K562 (cell line): ENCODE measurements around the gene DNAJB7.

ENCODE experiments used
- ATF3 ChIP-seq, 2 experiments: fragments of 450-650 bp in 1 of 2; sonication (generic) in 1 of 2; formaldehyde crosslinking in 1 of 2; IDR thresholded peaks in 1 of 2; conservative IDR thresholded peaks in 1 of 2; 2 replicates each; pipeline versions ENCODE4 v1.6.1 to v1.8.1; 2016 to 2023; ENCODE audit warnings: mild to moderate bottlenecking in 2 of 2, moderate library complexity in 2 of 2, inconsistent platforms in 1 of 2, missing genetic modification reagents in 1 of 2
- CEBPB ChIP-seq: fragments of 450-650 bp; IDR thresholded peaks from 2 replicates; pipeline ENCODE4 v1.6.1; 2016; ENCODE audit warnings: missing genetic modification characterization, missing compliant biosample characterization
- CTCF ChIP-seq, 3 experiments: IDR thresholded peaks in 2 of 3; conservative IDR thresholded peaks in 1 of 3; 2 replicates each; pipeline ENCODE4 v1.5.1; 2011 to 2012; ENCODE audit warnings: low read length in 3 of 3, mild to moderate bottlenecking in 3 of 3, control low read depth in 2 of 3, improper control_type of control experiment in 1 of 3, inconsistent platforms in 1 of 3, low read depth in 1 of 3, mixed read lengths in 1 of 3, moderate library complexity in 1 of 3; ENCODE audit not compliant: insufficient read depth in 2 of 3
- ELF1 ChIP-seq: fragments of 200-800 bp; sonication (Bioruptor generic); IDR thresholded peaks from 2 replicates; pipeline ENCODE4 v1.6.1; 2016; ENCODE audit warnings: missing genetic modification characterization, missing compliant biosample characterization
- ETV6 ChIP-seq, 3 experiments: fragments of 150-350 bp in 1 of 3; sonication (generic) in 1 of 3; formaldehyde crosslinking in 1 of 3; IDR thresholded peaks; 2 replicates each; pipeline versions ENCODE4 v1.6.1 to v1.8.0; 2014 to 2022; ENCODE audit warnings: borderline replicate concordance in 2 of 3, low read depth in 2 of 3, antibody characterized with exemption in 1 of 3, low read length in 1 of 3, mild to moderate bottlenecking in 1 of 3, missing genetic modification reagents in 1 of 3
- EZH2 ChIP-seq: IDR thresholded peaks from 2 replicates; pipeline ENCODE4 v1.6.1; 2012; ENCODE audit warnings: low read depth, mild to moderate bottlenecking, inconsistent platforms, low read length, borderline replicate concordance
- KLF1 ChIP-seq: fragments of 450-650 bp; IDR thresholded peaks from 2 replicates; pipeline ENCODE4 v1.6.1; 2016; ENCODE audit warnings: missing genetic modification characterization, missing compliant biosample characterization
- MCM2 ChIP-seq: fragments of 450-650 bp; IDR thresholded peaks from 2 replicates; pipeline ENCODE4 v1.6.1; 2017; ENCODE audit warnings: low read depth, mild to moderate bottlenecking
- NFATC3 ChIP-seq: fragments of 450-650 bp; IDR thresholded peaks from 2 replicates; pipeline ENCODE4 v1.6.1; 2017; ENCODE audit warnings: mild to moderate bottlenecking
- PHTF2 ChIP-seq: fragments of 250-450 bp; sonication (Bioruptor Pico); IDR thresholded peaks from 2 replicates; pipeline ENCODE4 v1.5.0; 2021; ENCODE audit warnings: mild to moderate bottlenecking
- SRSF7 ChIP-seq: fragments of 200-400 bp; formaldehyde crosslinking; optimal IDR thresholded peaks from 2 replicates; pipeline ENCODE3; 2017; ENCODE audit warnings: mild to moderate bottlenecking, low read depth, low read length
- TGIF2 ChIP-seq: sonication (generic); formaldehyde crosslinking; IDR thresholded peaks from 2 replicates; pipeline ENCODE4 v1.8.1; 2022; ENCODE audit warnings: mild to moderate bottlenecking, missing genetic modification reagents, moderate library complexity
- TF ChIP-seq, protein P1 (sequence below): fragments of 450-650 bp; IDR thresholded peaks from 2 replicates; pipeline ENCODE4 v1.7.1; 2018; ENCODE audit warnings: mild to moderate bottlenecking, low read depth; ENCODE audit not compliant: partially characterized antibody

DNA sequence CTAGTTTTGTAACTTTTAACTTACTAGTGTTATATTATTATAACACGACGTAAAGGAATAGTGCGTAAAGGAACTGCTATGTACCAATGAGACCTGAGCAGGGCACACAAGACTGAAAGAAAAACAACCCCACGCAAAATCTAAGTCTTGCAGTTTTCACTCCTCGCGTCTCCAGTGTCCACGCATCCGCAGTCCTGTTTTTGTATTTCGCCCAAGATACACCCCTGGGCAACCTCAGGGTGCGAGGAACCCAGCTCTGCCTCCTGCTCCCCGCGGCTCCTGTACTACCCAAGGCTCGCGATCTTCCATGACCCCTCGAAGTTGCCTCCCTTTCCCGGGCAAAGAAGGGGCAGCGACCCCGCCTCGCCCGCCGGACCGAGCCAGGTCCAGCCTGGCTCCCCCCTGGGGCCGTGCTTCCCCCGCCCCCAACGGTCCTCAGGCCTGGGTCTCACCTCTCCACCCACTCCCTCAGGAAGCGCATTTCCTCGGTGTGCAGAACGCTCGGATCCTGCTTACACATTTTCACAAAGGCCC lies 5.9 kb downstream of the DNAJB7 start:
- no peak for TF ChIP-seq ATF3 (IDR thresholded peaks at IDR 0.05)
- TF ChIP-seq ATF3 (CRISPR knock-in tag; conservative IDR thresholded peaks at IDR 0.05), result no peak
- no peak for TF ChIP-seq CTCF (IDR thresholded peaks at IDR 0.05 in 2 of 3, conservative IDR thresholded peaks at IDR 0.05 in 1 of 3; ENCODE audit: insufficient read depth in 2 of 3, low read depth in 1 of 3, low read length in 3 of 3)
- no peak for TF ChIP-seq SRSF7
- TF ChIP-seq ELF1 (tag), result no peak
- TF ChIP-seq NFATC3, result no peak
- TF ChIP-seq, protein P1, sequence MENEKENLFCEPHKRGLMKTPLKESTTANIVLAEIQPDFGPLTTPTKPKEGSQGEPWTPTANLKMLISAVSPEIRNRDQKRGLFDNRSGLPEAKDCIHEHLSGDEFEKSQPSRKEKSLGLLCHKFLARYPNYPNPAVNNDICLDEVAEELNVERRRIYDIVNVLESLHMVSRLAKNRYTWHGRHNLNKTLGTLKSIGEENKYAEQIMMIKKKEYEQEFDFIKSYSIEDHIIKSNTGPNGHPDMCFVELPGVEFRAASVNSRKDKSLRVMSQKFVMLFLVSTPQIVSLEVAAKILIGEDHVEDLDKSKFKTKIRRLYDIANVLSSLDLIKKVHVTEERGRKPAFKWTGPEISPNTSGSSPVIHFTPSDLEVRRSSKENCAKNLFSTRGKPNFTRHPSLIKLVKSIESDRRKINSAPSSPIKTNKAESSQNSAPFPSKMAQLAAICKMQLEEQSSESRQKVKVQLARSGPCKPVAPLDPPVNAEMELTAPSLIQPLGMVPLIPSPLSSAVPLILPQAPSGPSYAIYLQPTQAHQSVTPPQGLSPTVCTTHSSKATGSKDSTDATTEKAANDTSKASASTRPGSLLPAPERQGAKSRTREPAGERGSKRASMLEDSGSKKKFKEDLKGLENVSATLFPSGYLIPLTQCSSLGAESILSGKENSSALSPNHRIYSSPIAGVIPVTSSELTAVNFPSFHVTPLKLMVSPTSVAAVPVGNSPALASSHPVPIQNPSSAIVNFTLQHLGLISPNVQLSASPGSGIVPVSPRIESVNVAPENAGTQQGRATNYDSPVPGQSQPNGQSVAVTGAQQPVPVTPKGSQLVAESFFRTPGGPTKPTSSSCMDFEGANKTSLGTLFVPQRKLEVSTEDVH, result no peak
- no peak for TF ChIP-seq ETV6 (IDR thresholded peaks at IDR 0.05; ENCODE audit: borderline replicate concordance in 1 of 2, low read depth in 2 of 2, low read length in 1 of 2)
- no peak for TF ChIP-seq ETV6 (CRISPR knock-in tag; IDR thresholded peaks at IDR 0.05; ENCODE audit: borderline replicate concordance)
- no peak for TF ChIP-seq PHTF2 (CRISPR knock-in tag)
- TF ChIP-seq EZH2, result no peak
- TF ChIP-seq MCM2, result no peak
- TF ChIP-seq TGIF2 (CRISPR knock-in tag), result no peak
- no peak for TF ChIP-seq CEBPB (tag)
- TF ChIP-seq KLF1, result no peak
